Osteoblast (primary cell): ENCODE data around the gene NRDE2. TPM values are rescaled to one million over a fixed set of nuclear protein-coding genes. Genes with fewer than 3 reads are reported as not detected.

Experiments
- DNase-seq: peaks from one replicate; pipeline ENCODE4 v3.0.0; 2011; ENCODE audit warnings: low spot score, mixed read lengths; ENCODE audit not compliant: insufficient read length; ENCODE audit errors: missing footprints
- H2AFZ ChIP-seq: 2 replicates; pipeline ENCODE4 v1.6.0; 2011; ENCODE audit warnings: mild to moderate bottlenecking, low read length
- H3K27ac ChIP-seq: 2 replicates; pipeline ENCODE4 v1.5.1; 2011; ENCODE audit warnings: mild to moderate bottlenecking, low read depth, low read length, moderate library complexity
- H3K27me3 ChIP-seq: 2 replicates; pipeline ENCODE4 v1.6.0; 2012; ENCODE audit warnings: mild to moderate bottlenecking, control low read depth, inconsistent platforms, low read length, moderate library complexity; ENCODE audit not compliant: insufficient read depth
- H3K36me3 ChIP-seq: 2 replicates; pipeline ENCODE4 v1.5.1; 2011; ENCODE audit warnings: mild to moderate bottlenecking, low read length, control low read depth, moderate library complexity; ENCODE audit not compliant: insufficient read depth
- H3K4me1 ChIP-seq: 2 replicates; pipeline ENCODE4 v1.5.1; 2011; ENCODE audit warnings: mild to moderate bottlenecking, low read length, control low read depth, moderate library complexity; ENCODE audit not compliant: insufficient read depth
- H3K4me2 ChIP-seq: 2 replicates; pipeline ENCODE4 v1.6.0; 2011; ENCODE audit warnings: mild to moderate bottlenecking, low read length; ENCODE audit not compliant: insufficient read depth
- H3K4me3 ChIP-seq: fragments of 200-600 bp; sonication (generic); 3 replicates; pipeline ENCODE4 v1.5.1; 2012; ENCODE audit warnings: mild to moderate bottlenecking, low read length, inconsistent platforms; ENCODE audit not compliant: insufficient read depth
- H3K79me2 ChIP-seq: 2 replicates; pipeline ENCODE4 v1.6.0; 2012; ENCODE audit warnings: mild to moderate bottlenecking, low read length, control low read depth, inconsistent platforms; ENCODE audit not compliant: insufficient read depth
- H3K9me3 ChIP-seq: 2 replicates; pipeline ENCODE4 v1.5.1; 2011; ENCODE audit warnings: low read depth, low read length, control low read depth
- H4K20me1 ChIP-seq: 2 replicates; pipeline ENCODE4 v1.6.0; 2012; ENCODE audit warnings: mild to moderate bottlenecking, low read length, control low read depth; ENCODE audit not compliant: insufficient read depth
- total RNA-seq: library from RNA; depleted of rRNA; stranded (reverse); fragments of >200 nt; gene quantifications from 2 replicates; pipeline ENCODE4 v1.2.3, GENCODE V29; 2012
- TF ChIP-seq, protein P1 (sequence below): IDR thresholded peaks from 2 replicates; pipeline ENCODE4 v1.5.1; 2011; ENCODE audit warnings: mild to moderate bottlenecking, low read depth, low read length, moderate library complexity; ENCODE audit errors: extremely low read depth

NRDE2 gene
- total RNA-seq, 1 donor, result 11.2 TPM

DNA sequence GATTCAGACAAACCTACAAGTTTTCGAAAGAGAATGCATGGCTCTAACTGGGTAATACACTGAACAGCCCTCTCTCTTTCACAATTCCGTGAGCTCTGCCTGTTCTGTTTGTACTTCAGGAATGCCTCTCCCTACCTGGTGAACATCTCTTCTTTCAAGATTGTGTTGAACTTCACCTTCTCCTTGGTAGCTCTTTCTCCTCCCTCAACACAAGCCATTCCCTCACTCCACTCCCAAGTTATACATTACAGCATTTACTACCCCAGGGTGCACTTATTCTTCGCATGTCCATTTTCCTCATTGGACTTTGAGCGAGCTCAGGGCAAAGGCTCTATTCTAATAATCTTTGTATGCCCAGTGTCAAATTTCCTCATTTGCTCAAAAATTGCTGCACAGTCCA, 28.3 kb downstream of the NRDE2 start:
- H3K4me1 ChIP-seq, result no peaks in the 10 kb centered on the region
- DNase-seq, result no peak
- H3K79me2 ChIP-seq, result no peaks in the 10 kb centered on the region

DNA sequence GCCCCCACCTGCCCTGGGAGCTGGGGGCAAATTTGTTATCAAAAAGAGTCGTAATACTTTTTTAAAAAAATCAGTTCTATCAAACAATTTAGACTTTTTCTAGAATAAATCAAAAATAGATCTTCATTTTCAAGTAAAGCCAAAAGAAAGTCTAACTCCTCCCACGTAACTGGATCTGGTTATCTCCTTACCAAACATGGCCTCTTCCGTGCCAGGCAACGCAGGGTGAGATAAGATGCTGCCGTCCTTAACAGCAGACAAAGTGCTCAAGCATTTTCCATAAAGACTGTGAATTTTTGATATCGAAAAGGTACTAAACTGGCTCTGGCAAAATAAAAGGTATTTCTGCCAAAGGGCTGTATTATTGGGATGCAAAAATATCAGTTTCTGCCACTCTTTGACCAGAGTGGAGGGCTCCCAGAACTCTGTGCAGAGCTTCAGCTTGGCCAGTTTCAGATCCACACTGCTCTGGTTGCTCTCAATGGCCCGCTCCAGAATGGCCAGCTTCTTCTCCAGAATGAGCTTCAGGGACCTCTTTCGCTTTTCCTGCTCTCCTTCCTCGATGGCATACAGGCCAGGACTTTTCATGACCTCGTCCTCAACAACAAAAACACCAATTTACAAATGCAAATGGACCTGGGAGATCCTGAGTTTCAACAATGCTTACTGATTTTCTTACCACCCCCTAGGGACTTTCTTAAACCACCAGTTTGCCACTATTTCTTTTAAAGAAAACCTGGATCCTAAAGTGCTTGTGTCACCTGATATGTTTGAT, 29.0 kb downstream of the NRDE2 start:
- no peaks in the 10 kb centered on the region for H4K20me1 ChIP-seq
- no peaks in the 10 kb centered on the region for H3K9me3 ChIP-seq
- H3K27ac ChIP-seq, result no peak overlapping the region
- DNase-seq, result no peak
- no peaks in the 10 kb centered on the region for H3K4me1 ChIP-seq
- TF ChIP-seq, protein P1, sequence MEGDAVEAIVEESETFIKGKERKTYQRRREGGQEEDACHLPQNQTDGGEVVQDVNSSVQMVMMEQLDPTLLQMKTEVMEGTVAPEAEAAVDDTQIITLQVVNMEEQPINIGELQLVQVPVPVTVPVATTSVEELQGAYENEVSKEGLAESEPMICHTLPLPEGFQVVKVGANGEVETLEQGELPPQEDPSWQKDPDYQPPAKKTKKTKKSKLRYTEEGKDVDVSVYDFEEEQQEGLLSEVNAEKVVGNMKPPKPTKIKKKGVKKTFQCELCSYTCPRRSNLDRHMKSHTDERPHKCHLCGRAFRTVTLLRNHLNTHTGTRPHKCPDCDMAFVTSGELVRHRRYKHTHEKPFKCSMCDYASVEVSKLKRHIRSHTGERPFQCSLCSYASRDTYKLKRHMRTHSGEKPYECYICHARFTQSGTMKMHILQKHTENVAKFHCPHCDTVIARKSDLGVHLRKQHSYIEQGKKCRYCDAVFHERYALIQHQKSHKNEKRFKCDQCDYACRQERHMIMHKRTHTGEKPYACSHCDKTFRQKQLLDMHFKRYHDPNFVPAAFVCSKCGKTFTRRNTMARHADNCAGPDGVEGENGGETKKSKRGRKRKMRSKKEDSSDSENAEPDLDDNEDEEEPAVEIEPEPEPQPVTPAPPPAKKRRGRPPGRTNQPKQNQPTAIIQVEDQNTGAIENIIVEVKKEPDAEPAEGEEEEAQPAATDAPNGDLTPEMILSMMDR, result no peak
- H3K36me3 ChIP-seq, result peaks cover 20% of the 10 kb centered on the region
- H3K4me3 ChIP-seq, result no peak overlapping the region
- no peaks in the 10 kb centered on the region for H3K27me3 ChIP-seq
- H3K4me2 ChIP-seq, result no peak overlapping the region
- H2AFZ ChIP-seq, result no peak overlapping the region
- no peaks in the 10 kb centered on the region for H3K79me2 ChIP-seq

More for the DNA sequence above, 28.3 kb downstream of the NRDE2 start:
- no peak overlapping the region for H3K27ac ChIP-seq
- no peaks in the 10 kb centered on the region for H3K27me3 ChIP-seq
- peaks cover 17% of the 10 kb centered on the region for H3K36me3 ChIP-seq
- TF ChIP-seq, protein P1, result no peak
- H3K4me2 ChIP-seq, result no peak overlapping the region
- no peaks in the 10 kb centered on the region for H4K20me1 ChIP-seq
- no peak overlapping the region for H2AFZ ChIP-seq
- no peak overlapping the region for H3K4me3 ChIP-seq
- no peaks in the 10 kb centered on the region for H3K9me3 ChIP-seq

DNA sequence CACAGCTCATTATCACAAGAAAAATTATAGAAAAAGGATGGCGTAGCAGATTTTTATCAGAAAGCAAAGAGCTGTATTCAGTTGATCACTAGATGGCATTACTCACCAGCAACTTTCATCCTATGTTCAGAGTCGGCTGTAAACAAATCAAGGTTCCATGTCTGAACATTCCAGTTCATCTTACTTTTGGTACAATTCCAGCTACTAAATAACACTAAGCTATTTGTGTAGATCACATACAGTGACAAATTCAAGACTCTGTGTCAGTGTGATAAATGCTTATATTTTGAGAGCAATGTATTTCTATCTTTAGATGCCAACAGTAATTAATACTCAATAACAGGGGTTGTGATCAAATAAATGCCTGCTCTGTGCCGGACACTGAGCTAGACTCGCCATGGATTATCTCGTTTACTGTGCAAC, 30.1 kb downstream of the NRDE2 start:
- H3K4me1 ChIP-seq, result peaks cover under 1% of the 10 kb centered on the region
- H3K27ac ChIP-seq, result no peak overlapping the region
- peak; percentile 77 for DNase-seq
- no peak overlapping the region for H3K4me3 ChIP-seq
- H3K79me2 ChIP-seq, result no peaks in the 10 kb centered on the region
- H2AFZ ChIP-seq, result no peak overlapping the region
- TF ChIP-seq, protein P1, result peak; percentile 64
- no peaks in the 10 kb centered on the region for H3K27me3 ChIP-seq
- H3K9me3 ChIP-seq, result no peaks in the 10 kb centered on the region
- H4K20me1 ChIP-seq, result no peaks in the 10 kb centered on the region
- no peak overlapping the region for H3K4me2 ChIP-seq
- H3K36me3 ChIP-seq, result peaks cover 20% of the 10 kb centered on the region

DNA sequence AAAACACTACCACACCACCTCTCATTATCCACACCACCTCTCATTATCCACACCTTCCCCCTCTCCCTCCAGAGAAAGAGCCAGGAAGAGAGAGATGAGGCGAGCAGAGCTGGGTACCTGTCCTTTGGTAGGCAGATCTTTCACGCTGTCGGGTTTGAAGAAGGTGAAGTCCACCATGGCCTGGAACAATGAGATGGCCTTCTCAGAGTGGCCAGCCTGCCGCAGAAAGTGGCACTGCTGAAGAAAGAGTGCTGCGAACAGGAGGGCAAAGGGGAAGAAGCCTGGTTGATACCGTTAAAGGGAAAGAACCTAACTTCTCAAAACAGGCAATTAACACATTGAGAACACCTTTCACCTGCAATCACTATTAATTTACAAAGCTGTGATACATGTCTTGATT, 30.6 kb downstream of the NRDE2 start:
- no peaks in the 10 kb centered on the region for H3K27me3 ChIP-seq
- no peaks in the 10 kb centered on the region for H4K20me1 ChIP-seq
- H3K9me3 ChIP-seq, result no peaks in the 10 kb centered on the region
- no peak overlapping the region for H3K27ac ChIP-seq
- peaks cover 20% of the 10 kb centered on the region for H3K36me3 ChIP-seq
- H3K4me2 ChIP-seq, result no peak overlapping the region
- TF ChIP-seq, protein P1, result no peak
- H2AFZ ChIP-seq, result no peak overlapping the region
- H3K79me2 ChIP-seq, result no peaks in the 10 kb centered on the region
- peaks cover 6% of the 10 kb centered on the region for H3K4me1 ChIP-seq
- peak; percentile 19 for DNase-seq
- H3K4me3 ChIP-seq, result no peak overlapping the region
